GM19324 (cell line): Measurements from ENCODE around the gene SKOR1.

Source experiments
- ATAC-seq: cut with Tn5 transposase; IDR thresholded peaks from one replicate; pipeline ENCODE4 v1.9.1; 2021; ENCODE audit warnings: mild to moderate bottlenecking, moderate library complexity; ENCODE audit not compliant: unreplicated experiment, low FRiP score

Gene SKOR1

DNA sequence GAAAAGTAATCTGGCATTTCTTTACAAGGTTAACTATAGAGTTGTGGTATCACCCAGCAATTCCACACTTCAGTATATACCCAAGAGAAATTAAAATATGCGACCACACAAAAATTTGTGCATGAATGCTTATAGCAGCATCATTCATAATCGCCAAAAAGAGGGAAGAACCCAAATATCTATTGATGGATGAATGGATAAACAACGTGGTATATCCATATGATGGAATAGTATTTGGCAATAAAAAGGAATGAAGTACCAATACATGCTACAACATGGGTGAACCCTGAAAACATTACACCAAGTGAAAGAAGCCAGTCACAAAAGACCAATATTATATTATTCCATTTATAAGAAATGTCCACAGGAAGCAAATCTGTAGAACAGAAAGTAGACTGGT is 8.6 kb upstream of the SKOR1 start:
- ATAC-seq = no peak

DNA sequence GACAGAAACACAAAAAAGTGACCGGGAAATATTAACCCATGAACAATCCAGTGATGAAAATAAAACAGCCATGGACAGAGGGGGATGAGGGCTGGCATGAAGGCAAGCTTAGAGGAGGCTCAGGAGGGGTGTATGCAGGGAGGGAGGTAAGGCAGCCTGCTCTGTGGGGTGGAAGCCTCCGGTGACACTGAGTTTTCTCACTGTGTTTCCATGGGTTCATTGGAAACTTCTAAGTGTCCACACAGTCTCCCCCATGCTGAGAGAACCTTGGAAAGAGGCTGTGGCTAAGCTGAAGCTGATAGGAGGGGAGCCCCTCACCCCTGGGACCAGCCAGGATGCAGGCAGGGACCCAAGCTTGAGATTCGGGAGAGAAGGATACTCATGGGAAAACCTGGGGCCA is 6.8 kb upstream of the SKOR1 start:
- ATAC-seq = no peak

- no peak for ATAC-seq
Observed at GRCh38 chr15:67819636-67820035, 5.7 kb upstream of the SKOR1 start.

DNA sequence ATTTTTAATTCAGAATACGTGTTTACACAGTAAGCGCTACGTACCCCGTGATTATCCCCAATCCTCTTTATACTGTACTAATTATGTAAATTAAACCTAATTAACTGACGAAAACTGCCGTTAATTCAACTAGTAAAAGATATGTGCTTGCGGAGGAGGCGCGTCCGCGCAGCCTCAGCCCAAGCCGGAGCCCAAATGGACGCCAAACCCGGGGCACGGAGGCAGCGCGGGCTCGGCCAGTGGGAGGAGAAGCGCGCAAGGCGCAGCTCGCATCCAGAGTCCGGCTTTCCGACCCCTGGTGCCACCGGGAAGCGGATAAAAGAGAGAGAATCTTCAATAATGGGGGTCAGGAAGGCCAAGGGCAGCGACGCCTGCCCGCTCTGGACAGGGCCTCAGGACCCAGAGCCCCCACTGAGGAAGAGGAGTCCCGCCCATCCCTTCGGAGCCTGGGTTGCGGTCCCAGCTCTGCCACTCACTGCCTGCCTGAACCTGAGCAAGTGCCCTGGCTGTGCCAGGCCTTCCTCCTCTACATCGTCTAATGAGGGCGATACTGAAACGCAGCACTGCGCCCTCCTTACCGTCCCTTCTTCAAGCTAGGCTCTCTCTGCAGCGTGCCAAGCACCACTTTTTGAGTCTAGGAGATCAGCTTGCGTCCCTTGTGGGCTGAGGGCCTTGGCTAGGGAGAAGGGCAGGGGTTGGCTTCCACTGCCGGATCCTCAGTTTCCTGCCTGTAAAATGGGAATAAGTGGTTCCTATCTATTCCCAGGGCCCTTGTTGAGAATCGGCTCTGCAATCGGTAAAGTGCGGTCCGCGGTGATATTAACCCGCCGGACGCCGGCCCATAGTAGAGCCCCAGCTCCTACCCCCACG is 5.0 kb upstream of the SKOR1 start:
- ATAC-seq = no peak

GRCh38 chr15:67820992-67821783 is 4.1 kb upstream of the SKOR1 start:
- ATAC-seq = no peak

- no peak for ATAC-seq
Observed at GRCh38 chr15:67821784-67822440, 3.4 kb upstream of the SKOR1 start.

GRCh38 chr15:67822537-67823313 is 2.6 kb upstream of the SKOR1 start:
- no peak for ATAC-seq

DNA sequence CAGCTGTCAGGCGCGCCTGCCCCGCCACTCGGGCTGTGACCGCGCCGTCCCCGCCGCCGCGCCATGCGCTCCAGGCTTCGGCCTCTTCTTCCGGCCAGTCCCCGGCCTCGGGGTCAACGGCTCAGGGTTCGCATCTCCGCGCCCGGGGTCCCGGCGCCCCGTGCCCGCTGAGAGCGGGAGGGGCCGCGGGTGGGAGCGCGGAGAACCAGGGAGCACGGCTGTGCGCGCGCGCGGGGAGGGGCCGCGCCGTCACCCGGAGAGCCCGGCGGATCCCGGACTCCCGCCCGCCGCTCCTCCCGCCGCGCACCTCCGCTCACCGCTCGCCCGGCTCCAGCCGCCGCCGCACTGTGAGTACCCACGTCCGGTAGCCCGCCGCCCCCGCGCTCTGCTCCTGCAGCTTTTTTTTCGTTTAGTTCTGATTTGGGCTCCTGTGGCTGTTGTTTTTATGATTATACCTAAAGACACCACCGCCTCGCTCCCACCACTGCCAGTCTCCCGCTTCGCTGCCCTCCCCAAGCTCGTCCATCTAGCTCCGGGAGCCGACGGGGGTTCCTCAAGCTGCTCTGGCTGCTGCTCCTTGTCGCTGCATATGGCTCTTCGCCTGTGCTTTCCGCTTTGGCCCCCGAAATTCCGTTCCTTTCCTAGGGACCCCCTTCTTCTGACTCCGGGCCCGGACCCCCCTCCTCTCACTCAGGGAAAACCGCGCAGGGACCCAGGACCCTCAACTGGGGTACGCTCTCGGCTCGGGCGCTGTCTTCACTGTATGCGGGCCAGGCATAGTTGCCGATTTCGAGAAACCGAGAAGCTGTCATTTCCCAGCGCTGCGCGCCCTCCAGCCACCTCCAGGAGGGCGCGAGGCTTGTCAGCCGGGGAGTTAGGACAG is 1.8 kb upstream of the SKOR1 start:
- ATAC-seq = no peak

- no peak for ATAC-seq
Observed at GRCh38 chr15:67824197-67824968, 926 bp upstream of the SKOR1 start.

DNA sequence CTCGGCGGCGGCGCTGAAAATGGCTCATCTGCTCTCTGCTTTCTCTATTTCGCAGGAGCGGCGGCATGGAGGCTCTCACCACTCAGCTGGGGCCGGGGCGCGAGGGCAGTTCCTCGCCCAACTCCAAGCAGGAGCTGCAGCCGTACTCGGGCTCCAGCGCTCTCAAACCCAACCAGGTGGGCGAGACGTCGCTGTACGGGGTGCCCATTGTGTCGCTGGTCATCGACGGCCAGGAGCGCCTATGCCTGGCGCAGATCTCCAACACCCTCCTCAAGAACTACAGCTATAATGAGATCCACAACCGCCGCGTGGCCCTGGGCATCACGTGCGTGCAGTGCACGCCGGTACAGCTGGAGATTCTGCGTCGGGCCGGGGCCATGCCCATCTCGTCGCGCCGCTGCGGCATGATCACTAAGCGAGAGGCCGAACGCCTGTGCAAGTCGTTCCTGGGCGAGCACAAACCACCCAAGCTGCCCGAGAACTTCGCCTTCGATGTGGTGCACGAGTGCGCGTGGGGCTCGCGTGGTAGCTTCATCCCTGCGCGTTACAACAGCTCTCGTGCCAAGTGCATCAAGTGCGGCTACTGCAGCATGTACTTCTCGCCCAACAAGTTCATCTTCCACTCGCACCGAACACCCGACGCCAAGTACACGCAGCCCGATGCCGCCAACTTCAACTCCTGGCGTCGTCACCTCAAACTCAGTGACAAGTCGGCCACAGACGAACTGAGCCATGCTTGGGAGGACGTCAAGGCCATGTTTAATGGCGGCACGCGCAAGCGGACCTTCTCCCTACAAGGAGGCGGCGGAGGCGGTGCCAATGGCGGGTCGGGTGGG is 790 bp downstream of the SKOR1 start:
- ATAC-seq = no peak

DNA sequence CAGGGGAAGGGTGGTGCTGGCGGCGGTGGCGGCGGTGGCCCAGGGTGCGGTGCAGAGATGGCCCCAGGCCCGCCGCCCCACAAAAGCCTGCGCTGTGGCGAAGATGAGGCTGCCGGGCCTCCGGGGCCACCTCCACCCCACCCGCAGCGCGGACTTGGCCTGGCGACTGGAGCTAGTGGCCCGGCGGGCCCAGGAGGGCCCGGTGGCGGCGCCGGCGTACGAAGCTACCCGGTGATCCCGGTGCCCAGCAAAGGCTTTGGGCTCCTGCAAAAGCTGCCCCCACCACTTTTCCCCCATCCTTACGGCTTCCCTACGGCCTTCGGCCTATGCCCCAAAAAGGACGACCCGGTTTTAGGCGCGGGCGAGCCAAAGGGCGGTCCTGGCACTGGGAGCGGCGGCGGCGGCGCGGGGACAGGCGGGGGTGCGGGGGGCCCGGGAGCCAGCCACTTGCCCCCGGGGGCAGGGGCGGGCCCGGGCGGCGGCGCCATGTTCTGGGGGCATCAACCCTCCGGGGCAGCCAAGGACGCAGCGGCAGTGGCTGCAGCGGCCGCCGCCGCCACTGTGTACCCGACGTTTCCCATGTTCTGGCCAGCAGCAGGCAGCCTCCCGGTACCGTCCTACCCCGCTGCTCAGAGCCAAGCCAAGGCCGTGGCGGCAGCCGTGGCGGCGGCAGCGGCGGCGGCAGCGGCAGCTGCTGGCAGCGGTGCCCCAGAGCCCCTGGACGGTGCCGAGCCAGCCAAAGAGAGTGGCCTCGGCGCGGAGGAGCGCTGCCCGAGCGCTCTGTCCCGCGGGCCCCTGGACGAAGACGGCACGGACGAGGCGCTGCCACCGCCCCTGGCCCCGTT is 1.6 kb downstream of the SKOR1 start:
- no peak for ATAC-seq

GRCh38 chr15:67827562-67828277 is 2.4 kb downstream of the SKOR1 start:
- no peak for ATAC-seq

DNA sequence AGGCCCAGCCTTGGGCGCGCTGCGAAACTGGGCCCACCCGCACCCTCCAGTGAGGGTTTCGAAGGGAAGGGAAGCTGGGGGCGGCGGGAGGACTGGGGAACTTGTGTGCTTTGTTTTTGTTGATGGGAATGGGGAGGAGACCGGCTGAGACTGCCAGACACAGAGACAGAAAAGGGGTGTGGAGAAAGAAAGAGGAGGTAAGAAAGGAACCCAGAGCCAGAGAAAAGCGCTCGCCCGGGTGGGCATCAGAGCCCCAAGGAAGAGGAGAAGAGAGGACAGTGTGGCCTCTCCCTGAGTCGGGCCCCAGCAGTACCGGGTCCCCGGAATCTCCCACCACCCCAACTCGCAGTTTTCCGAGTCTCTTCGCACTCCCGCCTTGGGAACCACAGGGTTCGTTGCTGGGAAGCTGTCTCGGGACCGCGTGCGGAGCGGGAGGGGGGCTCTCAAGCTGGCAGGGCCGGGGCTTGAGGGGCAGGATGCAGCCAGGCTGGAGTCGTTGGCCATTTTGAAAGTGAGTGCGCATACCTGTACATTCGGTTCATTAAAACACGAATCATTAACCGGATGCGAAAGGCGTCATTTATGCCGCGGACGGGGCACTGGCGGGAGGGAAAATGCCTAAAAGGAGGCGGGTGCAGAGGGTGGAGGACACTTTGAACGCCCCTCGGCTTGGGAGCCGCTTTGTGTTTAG is 3.1 kb downstream of the SKOR1 start:
- ATAC-seq = no peak

DNA sequence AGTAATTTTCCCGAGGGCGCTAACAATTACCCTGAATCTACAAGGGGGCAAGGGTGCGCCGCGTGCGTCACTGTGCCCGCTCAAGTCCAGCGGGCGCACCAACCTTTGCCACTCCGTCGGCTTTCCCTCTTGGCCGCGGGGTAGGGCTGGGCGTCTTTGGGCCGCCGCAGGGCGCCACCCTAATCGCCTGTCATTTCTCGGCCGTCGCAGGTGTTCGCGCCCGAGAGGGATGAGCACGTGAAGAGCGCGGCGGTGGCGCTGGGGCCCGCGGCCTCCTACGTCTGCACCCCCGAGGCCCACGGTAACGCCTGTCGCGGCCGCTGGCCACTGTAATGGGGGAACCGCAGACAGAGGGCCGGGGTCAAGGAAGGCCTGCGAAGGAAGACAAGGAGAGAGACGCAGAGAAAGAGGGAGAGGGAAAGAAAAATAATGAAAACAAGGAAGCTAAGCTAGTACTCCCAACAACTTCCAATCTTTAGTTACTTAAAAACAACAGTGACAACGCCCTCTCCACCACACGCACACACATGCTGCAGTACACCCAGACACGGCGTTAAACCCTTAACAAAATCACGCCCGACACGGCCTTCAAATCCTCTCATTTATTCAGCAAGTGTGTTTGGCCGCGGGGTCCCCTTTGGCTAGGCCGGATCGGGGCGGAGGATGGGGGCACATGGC is 3.8 kb downstream of the SKOR1 start:
- no peak for ATAC-seq
